Skeletal muscle tissue (tissue), 4 donors: ENCODE data around the gene TMCC3. TPM values are rescaled to one million over a fixed set of nuclear protein-coding genes. Genes with fewer than 3 reads are reported as not detected.

Experiments used
- H3K27ac ChIP-seq: one replicate; pipeline ENCODE4 v1.7.0; 2013; ENCODE audit warnings: mild to moderate bottlenecking, low read depth, low read length, inconsistent platforms
- H3K27me3 ChIP-seq, 3 donors: one replicate each; pipeline ENCODE4 v1.7.0; 2013; ENCODE audit warnings: low read length in 3 of 3; ENCODE audit not compliant: control insufficient read depth in 3 of 3, insufficient read depth in 3 of 3
- H3K36me3 ChIP-seq, 3 donors: one replicate each; pipeline ENCODE4 v1.7.0; 2013; ENCODE audit warnings: low read length in 3 of 3; ENCODE audit not compliant: control insufficient read depth in 3 of 3, insufficient read depth in 3 of 3
- H3K4me1 ChIP-seq, 3 donors: one replicate each; pipeline ENCODE4 v1.7.0; 2013; ENCODE audit warnings: low read length in 3 of 3, mild to moderate bottlenecking in 3 of 3; ENCODE audit not compliant: control insufficient read depth in 3 of 3, insufficient read depth in 3 of 3
- H3K4me3 ChIP-seq, 3 donors: one replicate each; pipeline ENCODE4 v1.7.0; 2013; ENCODE audit warnings: low read length in 3 of 3
- H3K9ac ChIP-seq, 3 donors: one replicate each; pipeline ENCODE4 v1.7.0; 2013; ENCODE audit warnings: low read length in 3 of 3, mild to moderate bottlenecking in 3 of 3, moderate library complexity in 2 of 3, low read depth in 1 of 3
- H3K9me3 ChIP-seq, 3 donors: one replicate each; pipeline ENCODE4 v1.7.0; 2013; ENCODE audit warnings: low read length in 3 of 3; ENCODE audit not compliant: control insufficient read depth in 3 of 3
- total RNA-seq: library from RNA; depleted of rRNA; stranded (reverse); fragments of >200 nt; gene quantifications from one replicate; pipeline ENCODE4 v1.2.3, GENCODE V29; 2014
- donor health status: Osteomylitis.

Gene TMCC3
- total RNA-seq, 1 donor from 2014 or later: 16.7 TPM

- H3K9ac ChIP-seq: no peak overlapping the region
- H3K27ac ChIP-seq: no peak overlapping the region
Measured at GRCh38 chr12:94586589-94587259, 63.6 kb downstream of the TMCC3 start.

GRCh38 chr12:94585626-94586025 is 64.7 kb downstream of the TMCC3 start:
- H3K9ac ChIP-seq: no peak overlapping the region

More at GRCh38 chr12:94586589-94587259, 63.6 kb downstream of the TMCC3 start:
- Histone ChIP-seq H3K27me3 (no peaks in the 10 kb centered on the region), H3K36me3 (peaks cover under 1 to 5% (median 4%) of the 10 kb centered on the region in 3 donors), H3K9me3 (no peaks in the 10 kb centered on the region), H3K4me1 (peaks cover 13 to 20% (median 17%) of the 10 kb centered on the region in 3 donors), H3K4me3 (peak overlapping the region in 1 of 3 donors; percentile 41)

GRCh38 chr12:94584377-94584776 is 66.0 kb downstream of the TMCC3 start:
- Histone ChIP-seq H3K9me3 (no peaks in the 10 kb centered on the region), H3K27me3 (no peaks in the 10 kb centered on the region), H3K36me3 (peaks cover 3 to 7% (median 7%) of the 10 kb centered on the region in 3 donors), H3K4me3 (no peak overlapping the region), H3K9ac (no peak overlapping the region), H3K27ac (no peak overlapping the region), H3K4me1 (peaks cover 13 to 20% (median 17%) of the 10 kb centered on the region in 3 donors)

More at GRCh38 chr12:94585626-94586025, 64.7 kb downstream of the TMCC3 start:
- peaks cover 3 to 7% (median 7%) of the 10 kb centered on the region in 3 donors for H3K36me3 ChIP-seq
- H3K27me3 ChIP-seq: no peaks in the 10 kb centered on the region
- H3K4me3 ChIP-seq: no peak overlapping the region
- H3K4me1 ChIP-seq: peaks cover 13 to 20% (median 17%) of the 10 kb centered on the region in 3 donors
- no peak overlapping the region for H3K27ac ChIP-seq
- no peaks in the 10 kb centered on the region for H3K9me3 ChIP-seq

- H3K27ac ChIP-seq: no peak overlapping the region
- no peaks in the 10 kb centered on the region for H3K9me3 ChIP-seq
- H3K4me1 ChIP-seq: peaks cover 5 to 14% (median 13%) of the 10 kb centered on the region in 3 donors
- no peaks in the 10 kb centered on the region for H3K27me3 ChIP-seq
- H3K36me3 ChIP-seq: peaks cover 3 to 12% (median 7%) of the 10 kb centered on the region in 3 donors
- H3K9ac ChIP-seq: no peak overlapping the region
- no peak overlapping the region for H3K4me3 ChIP-seq
Measured at GRCh38 chr12:94582591-94582990, 67.8 kb downstream of the TMCC3 start.

- Histone ChIP-seq H3K9me3 (no peaks in the 10 kb centered on the region), H3K36me3 (peaks cover 10 to 24% (median 23%) of the 10 kb centered on the region in 3 donors), H3K27ac (no peak overlapping the region), H3K4me1 (no peaks in the 10 kb centered on the region), H3K9ac (no peak overlapping the region), H3K27me3 (no peaks in the 10 kb centered on the region), H3K4me3 (no peak overlapping the region)
Measured at GRCh38 chr12:94575645-94576403, 74.5 kb downstream of the TMCC3 start.

- H3K36me3 ChIP-seq: peaks cover 15 to 30% (median 30%) of the 10 kb centered on the region in 3 donors
Measured at GRCh38 chr12:94575024-94575423, 75.3 kb downstream of the TMCC3 start.

GRCh38 chr12:94571556-94571955 is 78.8 kb downstream of the TMCC3 start:
- Histone ChIP-seq H3K36me3 (peaks cover 25 to 35% (median 31%) of the 10 kb centered on the region in 3 donors), H3K9ac (no peak overlapping the region), H3K4me1 (no peaks in the 10 kb centered on the region), H3K4me3 (no peak overlapping the region), H3K9me3 (no peaks in the 10 kb centered on the region), H3K27me3 (no peaks in the 10 kb centered on the region), H3K27ac (no peak overlapping the region)

More at GRCh38 chr12:94575024-94575423, 75.3 kb downstream of the TMCC3 start:
- H3K9ac ChIP-seq: no peak overlapping the region
- H3K27me3 ChIP-seq: no peaks in the 10 kb centered on the region
- no peaks in the 10 kb centered on the region for H3K4me1 ChIP-seq
- no peaks in the 10 kb centered on the region for H3K9me3 ChIP-seq
- H3K27ac ChIP-seq: no peak overlapping the region
- H3K4me3 ChIP-seq: no peak overlapping the region

GRCh38 chr12:94570161-94570560 is 80.2 kb downstream of the TMCC3 start:
- no peak overlapping the region for H3K27ac ChIP-seq
- H3K36me3 ChIP-seq: peaks cover 25 to 31% (median 26%) of the 10 kb centered on the region in 3 donors
- H3K9me3 ChIP-seq: no peaks in the 10 kb centered on the region
- H3K4me1 ChIP-seq: peaks cover 0 to 3% (median 0%) of the 10 kb centered on the region in 3 donors
- H3K27me3 ChIP-seq: no peaks in the 10 kb centered on the region
- H3K4me3 ChIP-seq: no peak overlapping the region
- H3K9ac ChIP-seq: no peak overlapping the region

- Histone ChIP-seq H3K27ac (no peak overlapping the region), H3K9me3 (no peaks in the 10 kb centered on the region), H3K36me3 (peaks cover 23 to 27% (median 25%) of the 10 kb centered on the region in 3 donors), H3K4me3 (no peak overlapping the region), H3K27me3 (no peaks in the 10 kb centered on the region), H3K4me1 (peaks cover 0 to 3% (median 0%) of the 10 kb centered on the region in 3 donors), H3K9ac (no peak overlapping the region)
Measured at GRCh38 chr12:94567761-94568160, 82.6 kb downstream of the TMCC3 start.

GRCh38 chr12:94566345-94566744 is 84.0 kb downstream of the TMCC3 start:
- Histone ChIP-seq H3K9me3 (no peaks in the 10 kb centered on the region), H3K4me3 (no peak overlapping the region)

More at GRCh38 chr12:94566345-94566744, 84.0 kb downstream of the TMCC3 start:
- Histone ChIP-seq H3K27me3 (no peaks in the 10 kb centered on the region), H3K27ac (no peak overlapping the region), H3K36me3 (peaks cover 19 to 23% (median 23%) of the 10 kb centered on the region in 3 donors), H3K9ac (no peak overlapping the region), H3K4me1 (peaks cover 0 to 3% (median 0%) of the 10 kb centered on the region in 3 donors)
